Activated CD4-positive, alpha-beta memory T cell treated with anti-CD3 and anti-CD28 coated beads, Interleukin-2, amount 10 ng/mL, durations not matched to agents 7 days and 5 days (primary cell): ENCODE measurements around the gene NUDT16L1. TPM values are rescaled to one million over a fixed set of nuclear protein-coding genes. Genes with fewer than 3 reads are reported as not detected.
A peak's percentile ranks its signal among the peaks of the same experiment; 100 is the strongest.
"Not testable (repeated sequence)": the region's sequence is repeated elsewhere in the genome, so short reads cannot be mapped to it uniquely, and the experiment has no call there.

Experiments
- CTCF ChIA-PET: fragments of 350-600 bp; sonication (Branson Sonifier 250); formaldehyde crosslinking; loops from one replicate; lab custom pipeline; 2021; ENCODE audit warnings: antibody characterized with exemption, inconsistent platforms; lab: Charles Lee
- POLR2A ChIA-PET: fragments of 350-600 bp; sonication (Branson Sonifier 250); formaldehyde crosslinking; loops from one replicate; lab custom pipeline; 2021; ENCODE audit warnings: antibody characterized with exemption; lab: Charles Lee
- DNase-seq: peaks from one replicate; pipeline ENCODE4 v3.0.0-alpha.2; 2020
- H3K27ac Mint-ChIP-seq: one replicate; pipeline ENCODE4 v1.8.0; 2021; ENCODE audit warnings: mild to moderate bottlenecking, mixed read lengths
- H3K27me3 Mint-ChIP-seq: one replicate; pipeline ENCODE4 v1.8.0; 2021; ENCODE audit warnings: mixed read lengths
- H3K36me3 Mint-ChIP-seq: one replicate; pipeline ENCODE4 v1.8.0; 2021; ENCODE audit warnings: low read depth, mixed read lengths
- H3K4me1 Mint-ChIP-seq: one replicate; pipeline ENCODE4 v1.8.0; 2021; ENCODE audit warnings: mixed read lengths
- H3K4me3 Mint-ChIP-seq: one replicate; pipeline ENCODE4 v1.8.0; 2021; ENCODE audit warnings: mild to moderate bottlenecking, mixed read lengths
- H3K9me3 Mint-ChIP-seq: one replicate; pipeline ENCODE4 v1.8.0; 2021; ENCODE audit warnings: mixed read lengths
- total RNA-seq, 2 experiments: library from RNA; stranded (reverse); gene quantifications; one replicate each; pipeline ENCODE4 v1.2.3, GENCODE V29; 2021

Gene NUDT16L1
- 10 to 100 TPM; 24.2 to 25.5 TPM for total RNA-seq

DNA sequence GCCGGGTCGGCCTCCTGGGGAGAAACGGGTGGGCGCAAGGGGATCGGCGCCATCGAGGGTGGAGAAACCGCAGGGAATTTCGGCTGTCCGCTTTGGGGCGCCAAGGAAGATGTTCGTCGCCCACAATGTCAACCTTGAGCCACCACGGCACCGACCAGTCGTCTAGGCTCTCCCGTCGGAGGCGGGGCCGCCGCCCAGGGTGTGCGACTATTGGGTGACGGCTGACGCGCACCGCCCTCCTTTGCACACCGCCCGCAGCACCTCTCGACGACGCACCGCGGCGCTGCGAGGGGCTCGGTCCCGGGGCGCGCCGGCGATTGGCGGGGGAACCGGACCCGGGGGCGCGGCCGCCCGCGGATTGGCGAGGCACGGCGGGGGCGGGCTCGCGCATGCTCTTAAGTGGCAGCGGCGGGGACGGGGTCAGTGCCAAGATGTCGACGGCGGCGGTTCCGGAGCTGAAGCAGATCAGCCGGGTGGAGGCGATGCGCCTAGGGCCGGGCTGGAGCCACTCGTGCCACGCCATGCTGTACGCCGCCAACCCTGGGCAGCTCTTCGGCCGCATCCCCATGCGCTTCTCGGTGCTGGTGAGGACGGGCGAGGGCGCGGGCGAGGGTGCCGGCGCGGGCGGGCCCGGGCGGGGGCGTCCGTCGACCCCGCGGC is at the start of gene NUDT16L1:
Gene NUDT16L1, plus strand, starts transcription at position 267 of the 660 bp plus-strand sequence. Its CDS starts 165 bp downstream, at position 432.
- peak within 1 kb of the TSS; percentile 79 for H3K4me3 Mint-ChIP-seq

DNA sequence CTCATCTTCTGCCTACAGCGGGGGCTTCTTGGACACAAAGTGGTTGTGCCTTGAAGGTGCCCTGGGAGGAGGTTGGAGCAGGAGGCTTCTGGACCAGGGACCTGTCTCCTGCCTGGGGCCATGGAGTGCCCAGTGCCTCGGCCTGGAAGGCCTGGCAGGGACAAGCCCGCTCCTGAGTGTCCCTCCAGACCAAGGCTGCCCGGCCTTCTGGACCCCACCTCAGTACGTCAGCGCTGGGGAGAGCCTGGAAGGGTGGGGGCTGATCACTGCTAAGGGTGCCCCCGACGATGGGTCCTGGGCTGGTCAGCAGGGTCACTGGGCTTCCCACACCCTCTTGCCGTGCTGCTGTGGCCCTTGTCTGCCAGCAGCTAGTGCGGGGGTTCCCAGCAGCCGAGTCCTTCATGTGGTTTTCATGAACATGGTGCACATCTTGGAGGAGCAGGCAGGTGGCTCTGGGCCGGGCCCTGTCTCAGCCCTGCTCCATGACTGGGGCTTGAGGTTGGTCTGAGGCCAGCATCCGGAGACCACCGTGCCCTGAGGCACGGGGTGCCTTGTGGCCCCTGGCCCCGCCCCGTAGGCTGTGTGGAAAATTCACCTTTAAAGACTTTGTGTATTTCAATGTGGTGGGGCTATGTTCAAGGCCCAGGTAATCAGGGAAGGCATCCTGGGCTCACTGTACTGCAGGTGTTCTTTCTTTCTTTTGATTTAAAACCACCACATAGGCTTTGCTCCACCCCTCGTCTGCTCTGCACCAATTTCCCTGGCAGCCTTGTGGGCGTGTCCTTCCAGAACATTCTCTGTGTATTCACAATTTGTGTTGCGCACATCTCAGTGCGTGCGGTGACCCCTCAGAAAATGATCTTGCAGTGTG is 46.4 kb upstream of the NUDT16L1 start:
- Mint-ChIP-seq H3K4me1 (peaks cover 23% of the 10 kb centered on the region), H3K4me3 (no peak overlapping the region), H3K27me3 (no peaks in the 10 kb centered on the region), H3K9me3 (no peaks in the 10 kb centered on the region), H3K27ac (no peak overlapping the region), H3K36me3 (peaks cover 22% of the 10 kb centered on the region)
- CTCF ChIA-PET = no interaction called here
- POLR2A ChIA-PET = no interaction called here
- no peak for DNase-seq

More for the DNA sequence above, at the start of gene NUDT16L1:
- no peaks in the 10 kb centered on the region for H3K9me3 Mint-ChIP-seq
- DNase-seq = peak; percentile 98
- ChIA-PET POLR2A (interaction anchor here (0.9 to 3.0 kb wide), 16 partner anchors 10 to 341 kb away, joined by 3 to 20 read pairs (median 4); partner anchors contain the start of genes ANKS3, CDIP1, DNAAF8 and MGRN1), CTCF (interaction anchor here (1.1 to 2.0 kb wide), 4 partner anchors 10 to 77 kb away, joined by 3 to 7 read pairs (median 4); partner anchors contain the start of genes DNAAF8 and MGRN1)
- H3K36me3 Mint-ChIP-seq = peaks cover 5% of the 10 kb centered on the region
- H3K27ac Mint-ChIP-seq = peak within 1 kb of the TSS; percentile 78
- H3K27me3 Mint-ChIP-seq = no peaks in the 10 kb centered on the region
- H3K4me1 Mint-ChIP-seq = peaks cover 18% of the 10 kb centered on the region

DNA sequence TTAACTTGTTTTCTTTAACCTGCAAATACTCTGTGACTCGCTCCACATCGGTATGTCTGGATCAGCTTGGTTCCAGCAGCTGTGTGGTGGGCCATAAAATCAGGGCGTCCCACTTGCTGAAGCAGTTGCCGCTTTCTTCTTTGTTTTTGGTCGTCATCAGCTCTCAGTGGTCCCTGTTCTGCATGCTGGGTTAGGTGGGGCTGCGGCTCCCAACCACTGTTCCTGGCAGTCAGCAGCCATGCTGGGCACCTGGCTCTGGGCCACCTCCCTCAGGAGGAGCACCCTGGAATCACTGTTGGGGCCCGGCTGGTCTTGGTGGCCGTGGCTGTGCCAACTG is 45.8 kb upstream of the NUDT16L1 start:
- H3K4me1 Mint-ChIP-seq = peaks cover 23% of the 10 kb centered on the region
- POLR2A ChIA-PET = no interaction called here
- peaks cover 22% of the 10 kb centered on the region for H3K36me3 Mint-ChIP-seq
- H3K4me3 Mint-ChIP-seq = no peak overlapping the region
- DNase-seq = no peak
- H3K27ac Mint-ChIP-seq = no peak overlapping the region
- no peaks in the 10 kb centered on the region for H3K9me3 Mint-ChIP-seq
- H3K27me3 Mint-ChIP-seq = no peaks in the 10 kb centered on the region
- CTCF ChIA-PET = no interaction called here

DNA sequence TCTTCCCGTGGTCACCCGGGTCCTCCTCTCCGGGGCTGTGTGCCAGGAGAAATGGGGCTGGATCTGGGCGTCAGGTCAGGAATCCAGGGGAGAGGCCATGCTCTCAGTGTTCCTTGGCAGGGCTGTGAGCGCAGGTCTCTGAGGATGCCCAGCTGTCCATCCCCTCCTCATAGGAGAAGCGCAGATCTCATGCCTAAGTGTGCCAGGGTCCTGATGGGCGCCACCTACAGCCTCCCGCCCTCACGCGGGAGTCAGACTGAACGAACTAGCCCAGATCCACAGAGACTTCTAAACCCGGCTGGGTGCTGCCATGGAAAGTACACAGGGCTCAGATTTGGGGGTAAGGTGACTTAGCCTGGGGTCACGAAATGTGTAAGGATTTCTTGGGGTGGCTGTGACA is 44.4 kb upstream of the NUDT16L1 start:
- Mint-ChIP-seq H3K27me3 (no peaks in the 10 kb centered on the region), H3K4me1 (peaks cover 22% of the 10 kb centered on the region), H3K4me3 (peak overlapping the region; percentile 21), H3K9me3 (no peaks in the 10 kb centered on the region), H3K36me3 (peaks cover 27% of the 10 kb centered on the region), H3K27ac (peak overlapping the region; percentile 58)
- ChIA-PET POLR2A (interaction anchor here (0.7 to 1.9 kb wide), 2 partner anchors 23 to 173 kb away, joined by 4 to 6 read pairs; partner anchors contain the start of gene HMOX2), CTCF (interaction anchor here (1.9 kb wide), 1 partner anchor 11 kb away, joined by 14 read pairs; no protein-coding TSS in a partner anchor)
- no peak for DNase-seq

DNA sequence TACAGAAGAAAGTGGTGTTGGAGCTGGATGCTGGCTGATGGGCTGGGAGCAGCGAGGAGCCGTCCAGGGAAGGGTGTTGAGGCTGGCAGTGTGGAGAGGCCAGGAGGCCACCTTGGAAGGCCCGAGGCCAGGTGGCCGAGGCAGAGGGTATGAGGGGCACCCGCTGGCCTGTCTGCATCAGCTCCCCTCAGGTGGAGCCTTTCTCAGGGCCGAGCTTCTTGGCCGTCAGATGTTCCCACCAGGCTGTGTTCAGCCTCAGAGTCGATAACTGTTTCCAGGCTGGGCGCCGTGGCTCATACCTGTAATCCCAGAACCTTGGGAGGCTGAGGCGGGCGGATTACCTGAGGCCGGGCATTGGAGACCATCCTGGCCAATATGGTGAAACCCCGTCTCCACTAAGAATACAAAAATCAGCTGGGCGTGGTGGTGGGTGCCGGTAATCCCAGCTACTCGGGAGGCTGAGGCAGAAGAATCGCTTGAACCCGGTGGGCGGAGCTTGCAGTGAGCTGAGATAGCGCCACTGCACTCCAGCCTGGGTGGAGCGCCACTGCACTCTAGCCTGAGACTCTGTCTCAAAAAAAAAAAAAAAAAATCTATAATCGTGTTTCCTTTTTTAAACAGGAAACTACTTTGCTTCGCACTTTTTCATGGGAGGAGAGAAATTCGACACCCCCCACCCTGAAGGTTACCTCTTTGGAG is 43.5 kb upstream of the NUDT16L1 start:
- H3K27ac Mint-ChIP-seq = peak overlapping the region; percentile 31
- H3K4me3 Mint-ChIP-seq = no peak overlapping the region
- peak; percentile 35 for DNase-seq
- H3K36me3 Mint-ChIP-seq = peaks cover 34% of the 10 kb centered on the region
- ChIA-PET POLR2A (interaction anchor here (0.7 to 1.9 kb wide), 4 partner anchors 11 to 174 kb away, joined by 3 to 6 read pairs (median 4); partner anchors contain the start of gene HMOX2), CTCF (interaction anchor here (0.7 to 1.9 kb wide), 13 partner anchors 8 to 818 kb away, joined by 3 to 14 read pairs (median 6); partner anchors contain the start of genes ANKS3, DNAAF8 and MGRN1)
- H3K27me3 Mint-ChIP-seq = no peaks in the 10 kb centered on the region
- H3K9me3 Mint-ChIP-seq = no peaks in the 10 kb centered on the region
- peaks cover 22% of the 10 kb centered on the region for H3K4me1 Mint-ChIP-seq

DNA sequence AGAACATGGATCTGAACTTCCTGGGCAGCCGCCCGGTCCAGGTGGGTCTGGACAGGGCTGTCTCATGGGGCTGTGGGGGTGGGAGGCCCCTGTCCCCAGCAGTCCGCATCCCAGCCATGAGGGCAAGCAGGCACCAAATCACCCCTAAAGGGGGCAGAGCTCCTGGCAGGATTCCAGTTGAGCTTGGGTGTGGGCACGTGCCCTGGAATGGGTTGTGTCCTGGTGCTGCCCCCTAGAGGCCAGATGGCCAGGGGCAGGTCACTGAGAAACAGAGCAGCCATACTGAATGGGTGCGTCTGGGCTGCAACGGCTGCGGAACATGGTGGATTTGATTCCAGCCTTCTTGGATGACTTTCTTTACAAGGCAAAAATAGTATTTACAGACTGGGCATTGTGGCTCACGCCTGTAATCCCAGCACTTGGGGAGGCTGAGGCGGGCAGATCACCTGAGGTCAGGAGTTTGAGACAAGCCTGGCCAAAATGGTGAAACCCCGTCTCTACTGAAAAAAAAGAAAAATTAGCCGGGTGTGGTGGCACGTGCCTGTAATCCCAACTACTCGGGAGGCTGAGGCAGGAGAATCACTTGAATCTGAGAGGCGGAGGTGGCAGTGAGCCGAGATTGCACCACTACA is 42.8 kb upstream of the NUDT16L1 start:
- H3K36me3 Mint-ChIP-seq = peaks cover 37% of the 10 kb centered on the region
- peak; percentile 75 for DNase-seq
- peak overlapping the region; percentile 31 for H3K27ac Mint-ChIP-seq
- not testable (repeated sequence) for H3K27me3 Mint-ChIP-seq, H3K9me3 Mint-ChIP-seq, H3K4me3 Mint-ChIP-seq
- POLR2A ChIA-PET = interaction anchor here (1.2 to 1.9 kb wide), 3 partner anchors 10 to 150 kb away, joined by 3 to 6 read pairs (median 4); no protein-coding TSS in a partner anchor
- CTCF ChIA-PET = interaction anchor here (0.8 to 1.9 kb wide), 13 partner anchors 9 to 102 kb away, joined by 3 to 14 read pairs (median 6); partner anchors contain the start of genes ANKS3, DNAAF8 and MGRN1
- peaks cover 22% of the 10 kb centered on the region for H3K4me1 Mint-ChIP-seq

DNA sequence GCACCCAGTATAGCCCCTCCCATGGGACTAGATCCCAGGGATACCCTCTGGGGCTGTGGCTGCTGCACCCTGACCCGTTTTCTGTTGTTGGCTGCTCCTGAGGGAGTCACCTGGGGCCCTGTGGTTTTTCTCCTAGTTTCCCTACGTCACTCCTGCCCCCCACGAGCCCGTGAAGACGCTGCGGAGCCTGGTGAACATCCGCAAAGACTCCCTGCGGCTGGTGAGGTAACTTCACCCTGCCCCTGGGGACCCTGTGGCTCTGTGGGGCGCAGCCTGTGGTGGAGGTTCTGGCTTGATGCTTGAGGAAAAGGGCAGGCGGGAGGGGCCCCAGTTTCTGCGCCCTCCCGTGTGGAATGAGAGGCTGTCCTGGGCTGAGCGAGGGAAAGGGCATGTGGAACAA is 41.5 kb upstream of the NUDT16L1 start:
- H3K4me1 Mint-ChIP-seq = peaks cover 22% of the 10 kb centered on the region
- POLR2A ChIA-PET = no interaction called here

DNA sequence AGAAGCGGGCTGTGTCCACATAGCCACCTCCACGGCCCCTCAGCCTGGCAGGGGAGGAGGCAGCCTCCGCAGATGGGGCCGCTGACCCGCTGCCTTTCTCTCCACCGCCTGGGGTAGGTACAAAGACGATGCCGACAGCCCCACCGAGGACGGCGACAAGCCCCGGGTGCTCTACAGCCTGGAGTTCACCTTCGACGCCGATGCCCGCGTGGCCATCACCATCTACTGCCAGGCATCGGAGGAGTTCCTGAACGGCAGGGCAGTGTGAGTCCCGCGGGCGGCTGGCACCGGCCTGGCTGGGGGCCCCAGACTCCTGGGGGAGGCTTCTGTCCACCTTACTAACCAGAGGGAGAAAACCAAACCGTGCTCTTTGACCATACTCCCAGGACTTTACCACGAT is 40.8 kb upstream of the NUDT16L1 start:
- H3K27ac Mint-ChIP-seq = no peak overlapping the region
- no peaks in the 10 kb centered on the region for H3K9me3 Mint-ChIP-seq
- H3K4me3 Mint-ChIP-seq = no peak overlapping the region
- H3K36me3 Mint-ChIP-seq = peaks cover 42% of the 10 kb centered on the region
- H3K4me1 Mint-ChIP-seq = peaks cover 18% of the 10 kb centered on the region
- DNase-seq = no peak
- no peaks in the 10 kb centered on the region for H3K27me3 Mint-ChIP-seq
- POLR2A ChIA-PET = no interaction called here
- CTCF ChIA-PET = no interaction called here

More for the DNA sequence above, 41.5 kb upstream of the NUDT16L1 start:
- H3K9me3 Mint-ChIP-seq = no peaks in the 10 kb centered on the region
- CTCF ChIA-PET = no interaction called here
- no peak for DNase-seq
- no peaks in the 10 kb centered on the region for H3K27me3 Mint-ChIP-seq
- H3K4me3 Mint-ChIP-seq = no peak overlapping the region
- H3K36me3 Mint-ChIP-seq = peaks cover 42% of the 10 kb centered on the region
- no peak overlapping the region for H3K27ac Mint-ChIP-seq

DNA sequence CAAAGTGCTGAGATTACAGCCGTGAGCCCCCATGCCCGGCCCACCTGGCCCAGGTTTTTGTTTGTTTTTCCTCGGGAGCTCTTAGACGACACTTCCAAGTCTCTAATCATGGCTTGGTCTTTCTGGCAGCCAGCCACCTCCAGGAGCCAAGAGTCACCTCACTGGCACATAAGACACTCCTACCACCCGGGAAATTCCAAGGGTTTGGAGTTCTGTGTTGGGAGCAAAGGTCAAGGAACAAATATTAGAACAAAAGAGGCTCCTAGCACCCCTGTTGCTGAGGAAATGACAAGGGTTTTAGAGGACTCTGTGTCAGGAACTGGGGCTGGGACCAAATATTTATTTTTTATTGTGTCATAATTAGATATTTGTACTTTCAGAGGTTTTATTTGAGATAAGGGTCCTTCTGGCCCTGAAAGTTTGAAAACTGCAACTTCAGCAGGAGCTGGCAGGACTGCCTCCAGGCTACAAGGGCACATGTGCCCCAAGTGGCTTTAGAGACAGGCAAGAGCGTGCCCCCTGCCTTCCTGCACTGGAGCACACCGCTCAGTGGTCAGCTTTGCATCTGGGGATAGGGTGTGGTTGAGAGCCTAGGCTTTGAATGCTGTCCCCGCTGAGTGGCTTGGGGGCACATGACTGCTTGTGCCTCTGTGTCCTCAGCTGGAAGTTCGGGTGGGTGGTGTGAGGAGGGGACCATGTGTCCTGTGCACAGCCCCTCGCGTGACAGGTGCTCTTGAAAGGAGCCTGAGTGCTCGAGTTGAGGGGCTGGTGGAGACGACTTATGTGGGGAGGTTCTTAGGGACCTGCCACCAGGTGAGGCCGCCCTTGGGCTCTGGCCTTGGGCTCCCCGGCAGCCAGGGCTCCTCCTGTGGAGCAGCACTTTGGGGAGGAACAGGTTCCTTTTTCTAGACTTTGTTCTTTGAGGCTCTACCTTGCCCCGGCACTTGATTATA is 39.1 kb upstream of the NUDT16L1 start:
- H3K9me3 Mint-ChIP-seq = no peaks in the 10 kb centered on the region
- CTCF ChIA-PET = no interaction called here
- no peak overlapping the region for H3K4me3 Mint-ChIP-seq
- DNase-seq = no peak
- POLR2A ChIA-PET = no interaction called here
- H3K4me1 Mint-ChIP-seq = peaks cover 15% of the 10 kb centered on the region
- H3K27me3 Mint-ChIP-seq = no peaks in the 10 kb centered on the region
- peaks cover 38% of the 10 kb centered on the region for H3K36me3 Mint-ChIP-seq
- no peak overlapping the region for H3K27ac Mint-ChIP-seq

DNA sequence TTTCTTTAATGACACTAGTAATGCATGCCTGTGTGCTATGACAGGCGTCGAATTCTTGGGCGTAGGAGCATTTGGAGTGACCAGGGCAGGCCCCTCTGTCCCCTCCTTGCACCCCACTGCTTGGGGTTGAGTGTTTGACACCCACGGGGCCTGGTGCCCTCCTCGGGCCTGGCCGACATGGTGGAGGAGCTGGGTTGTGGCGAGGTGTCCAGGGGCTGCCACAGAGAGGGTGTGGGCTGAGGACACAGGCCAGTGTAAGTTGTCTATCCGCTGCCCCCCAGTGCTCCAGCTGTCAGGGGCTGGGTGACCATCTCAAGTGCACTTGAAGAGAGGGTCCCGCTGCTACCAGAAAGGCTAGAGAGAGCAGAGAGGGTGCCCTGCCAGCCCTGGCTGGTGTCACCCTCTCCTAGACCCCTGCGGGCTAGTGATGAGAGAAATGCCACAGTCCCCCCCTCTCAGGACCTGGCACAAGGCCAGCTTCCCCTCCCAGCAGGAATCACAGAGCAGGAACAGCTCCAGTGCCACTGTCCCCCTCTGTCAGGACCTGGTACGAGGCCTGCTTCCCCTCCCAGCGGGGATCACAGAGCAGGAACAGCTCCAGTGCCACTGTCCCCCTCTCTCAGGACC is 38.3 kb upstream of the NUDT16L1 start:
- peaks cover 34% of the 10 kb centered on the region for H3K36me3 Mint-ChIP-seq
- POLR2A ChIA-PET = interaction anchor here (1.1 kb wide), 1 partner anchor 19 kb away, joined by 4 read pairs; no protein-coding TSS in a partner anchor
- peaks cover 17% of the 10 kb centered on the region for H3K4me1 Mint-ChIP-seq
- CTCF ChIA-PET = no interaction called here
- no peaks in the 10 kb centered on the region for H3K9me3 Mint-ChIP-seq
- H3K27ac Mint-ChIP-seq = no peak overlapping the region
- no peak overlapping the region for H3K4me3 Mint-ChIP-seq
- DNase-seq = no peak
- no peaks in the 10 kb centered on the region for H3K27me3 Mint-ChIP-seq

DNA sequence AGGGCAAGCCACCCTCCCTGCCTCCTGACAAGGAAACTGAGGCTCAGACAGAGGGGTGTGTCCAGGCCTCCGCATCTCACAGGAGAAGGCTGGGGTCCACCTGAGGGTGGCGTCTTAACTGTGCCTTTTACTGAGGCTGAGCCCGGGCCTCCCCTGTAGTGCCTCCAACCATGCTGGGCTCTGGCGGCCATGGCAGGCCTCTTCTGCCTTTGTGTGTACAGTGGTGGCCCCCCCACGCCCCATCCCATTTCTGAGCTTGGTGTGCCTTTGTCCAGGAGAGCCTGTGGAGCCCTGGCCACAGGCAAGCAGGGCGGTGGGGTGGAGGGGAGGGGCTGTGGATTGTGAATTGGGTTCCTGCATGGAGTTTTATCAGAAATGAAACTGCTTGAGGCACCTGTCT is 37.6 kb upstream of the NUDT16L1 start:
- no peaks in the 10 kb centered on the region for H3K27me3 Mint-ChIP-seq
- no peak overlapping the region for H3K27ac Mint-ChIP-seq
- H3K9me3 Mint-ChIP-seq = no peaks in the 10 kb centered on the region
- no peak for DNase-seq
- peaks cover 18% of the 10 kb centered on the region for H3K4me1 Mint-ChIP-seq
- peaks cover 29% of the 10 kb centered on the region for H3K36me3 Mint-ChIP-seq
- H3K4me3 Mint-ChIP-seq = no peak overlapping the region
- ChIA-PET POLR2A (interaction anchor here (1.1 kb wide), 1 partner anchor 20 kb away, joined by 4 read pairs; no protein-coding TSS in a partner anchor), CTCF (no interaction called here)
